PC-9 (cell line): ENCODE data around the gene MCOLN1.

Experiments
- EZH2 ChIP-seq: fragments of 200-600 bp; sonication (generic); IDR thresholded peaks from 2 replicates; pipeline ENCODE4 v1.8.0; 2017; ENCODE audit warnings: antibody characterized with exemption, low read depth
- TF ChIP-seq, protein P1 (sequence below): fragments of 200-600 bp; sonication (generic); conservative IDR thresholded peaks from 2 replicates; pipeline ENCODE4 v1.6.1; 2017; ENCODE audit warnings: mixed run types, antibody characterized with exemption, mild to moderate bottlenecking, moderate library complexity

DNA sequence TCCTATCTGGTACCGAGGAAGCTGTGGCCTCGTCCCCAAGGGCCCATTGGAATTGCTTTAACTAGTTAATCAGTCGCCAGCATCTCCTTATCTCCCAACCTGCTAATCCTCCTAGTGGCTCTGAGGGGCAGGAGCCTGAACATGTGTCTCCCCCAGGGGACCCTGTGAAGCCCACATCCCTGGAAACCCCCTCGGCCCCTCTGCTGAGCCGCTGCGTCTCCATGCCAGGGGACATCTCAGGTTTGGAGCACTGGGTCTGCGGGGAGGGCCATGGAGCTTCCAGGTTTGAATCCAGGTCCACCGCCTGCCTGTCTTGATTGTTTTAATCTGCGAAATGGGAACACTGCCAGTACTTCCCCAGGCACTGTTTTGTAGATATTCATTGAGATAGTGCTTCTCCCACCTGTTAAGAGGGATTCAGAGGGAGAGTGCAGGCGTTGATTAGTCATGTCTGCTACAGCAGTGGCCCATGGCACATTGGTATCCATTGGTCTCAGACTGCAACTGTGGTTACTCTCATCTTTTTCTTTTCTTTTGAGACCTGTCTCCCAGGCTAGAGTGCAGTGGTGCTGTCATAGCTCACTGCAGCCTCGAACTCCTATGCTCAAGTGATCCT, 19.5 kb downstream of the MCOLN1 start:
- TF ChIP-seq, protein P1, sequence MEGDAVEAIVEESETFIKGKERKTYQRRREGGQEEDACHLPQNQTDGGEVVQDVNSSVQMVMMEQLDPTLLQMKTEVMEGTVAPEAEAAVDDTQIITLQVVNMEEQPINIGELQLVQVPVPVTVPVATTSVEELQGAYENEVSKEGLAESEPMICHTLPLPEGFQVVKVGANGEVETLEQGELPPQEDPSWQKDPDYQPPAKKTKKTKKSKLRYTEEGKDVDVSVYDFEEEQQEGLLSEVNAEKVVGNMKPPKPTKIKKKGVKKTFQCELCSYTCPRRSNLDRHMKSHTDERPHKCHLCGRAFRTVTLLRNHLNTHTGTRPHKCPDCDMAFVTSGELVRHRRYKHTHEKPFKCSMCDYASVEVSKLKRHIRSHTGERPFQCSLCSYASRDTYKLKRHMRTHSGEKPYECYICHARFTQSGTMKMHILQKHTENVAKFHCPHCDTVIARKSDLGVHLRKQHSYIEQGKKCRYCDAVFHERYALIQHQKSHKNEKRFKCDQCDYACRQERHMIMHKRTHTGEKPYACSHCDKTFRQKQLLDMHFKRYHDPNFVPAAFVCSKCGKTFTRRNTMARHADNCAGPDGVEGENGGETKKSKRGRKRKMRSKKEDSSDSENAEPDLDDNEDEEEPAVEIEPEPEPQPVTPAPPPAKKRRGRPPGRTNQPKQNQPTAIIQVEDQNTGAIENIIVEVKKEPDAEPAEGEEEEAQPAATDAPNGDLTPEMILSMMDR, result no peak
- TF ChIP-seq EZH2, result no peak
